ENCODE data around the gene ADAMTS5.

- no peak for TF ChIP-seq CTCF (IDR thresholded peaks at IDR 0.05; ENCODE audit: insufficient read depth, low read depth, low read length)
- TF ChIP-seq EZH2 (IDR thresholded peaks at IDR 0.05; ENCODE audit: insufficient read depth, low read length) = no peak
Observed at GRCh38 chr21:26909972-26910371, 56.9 kb downstream of the ADAMTS5 start.

Data from astrocyte (in vitro differentiated cells and primary cell).